Measurements from ENCODE around the gene NELL1.

DNA sequence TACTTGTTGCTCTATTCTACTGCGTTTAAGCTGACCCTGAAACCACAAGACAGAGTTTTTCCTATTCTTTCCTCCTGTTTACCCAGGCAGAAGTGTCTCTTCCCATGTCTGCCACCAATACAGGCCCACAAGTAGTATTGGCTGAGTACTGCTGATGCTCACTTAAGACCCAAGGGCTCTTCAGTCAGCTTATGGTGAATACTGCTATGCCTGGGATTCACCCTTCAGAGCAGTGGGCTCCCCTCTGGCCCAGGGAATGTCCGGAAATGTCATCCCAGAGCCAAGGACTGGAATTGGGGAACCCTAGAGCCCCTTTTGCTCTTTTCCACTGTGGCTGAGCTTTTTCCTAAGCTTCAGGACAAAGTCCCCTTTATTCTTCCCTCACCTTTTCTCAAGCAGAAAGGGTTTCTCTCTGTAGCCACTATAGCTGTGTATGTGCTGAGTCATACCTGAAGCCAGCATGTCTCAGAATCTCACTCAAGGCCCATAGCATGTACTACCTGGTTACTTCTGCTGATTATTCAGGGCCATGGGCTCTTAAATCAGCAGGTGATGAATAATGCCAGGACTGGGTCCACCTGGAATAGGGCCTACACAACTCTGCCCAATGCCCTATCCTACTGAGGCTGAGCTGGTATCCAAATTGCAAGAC is 777.7 kb downstream of the NELL1 start:
- TF ChIP-seq, protein P1, sequence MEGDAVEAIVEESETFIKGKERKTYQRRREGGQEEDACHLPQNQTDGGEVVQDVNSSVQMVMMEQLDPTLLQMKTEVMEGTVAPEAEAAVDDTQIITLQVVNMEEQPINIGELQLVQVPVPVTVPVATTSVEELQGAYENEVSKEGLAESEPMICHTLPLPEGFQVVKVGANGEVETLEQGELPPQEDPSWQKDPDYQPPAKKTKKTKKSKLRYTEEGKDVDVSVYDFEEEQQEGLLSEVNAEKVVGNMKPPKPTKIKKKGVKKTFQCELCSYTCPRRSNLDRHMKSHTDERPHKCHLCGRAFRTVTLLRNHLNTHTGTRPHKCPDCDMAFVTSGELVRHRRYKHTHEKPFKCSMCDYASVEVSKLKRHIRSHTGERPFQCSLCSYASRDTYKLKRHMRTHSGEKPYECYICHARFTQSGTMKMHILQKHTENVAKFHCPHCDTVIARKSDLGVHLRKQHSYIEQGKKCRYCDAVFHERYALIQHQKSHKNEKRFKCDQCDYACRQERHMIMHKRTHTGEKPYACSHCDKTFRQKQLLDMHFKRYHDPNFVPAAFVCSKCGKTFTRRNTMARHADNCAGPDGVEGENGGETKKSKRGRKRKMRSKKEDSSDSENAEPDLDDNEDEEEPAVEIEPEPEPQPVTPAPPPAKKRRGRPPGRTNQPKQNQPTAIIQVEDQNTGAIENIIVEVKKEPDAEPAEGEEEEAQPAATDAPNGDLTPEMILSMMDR (IDR thresholded peaks at IDR 0.05): no peak
- TF ChIP-seq TCF7L2 (IDR thresholded peaks at IDR 0.05; ENCODE audit: low read depth, low read length) (no peak), POLR2AphosphoS5 (IDR thresholded peaks at IDR 0.05; ENCODE audit: low read depth, low read length) (no peak)
- TF ChIP-seq, protein P2, sequence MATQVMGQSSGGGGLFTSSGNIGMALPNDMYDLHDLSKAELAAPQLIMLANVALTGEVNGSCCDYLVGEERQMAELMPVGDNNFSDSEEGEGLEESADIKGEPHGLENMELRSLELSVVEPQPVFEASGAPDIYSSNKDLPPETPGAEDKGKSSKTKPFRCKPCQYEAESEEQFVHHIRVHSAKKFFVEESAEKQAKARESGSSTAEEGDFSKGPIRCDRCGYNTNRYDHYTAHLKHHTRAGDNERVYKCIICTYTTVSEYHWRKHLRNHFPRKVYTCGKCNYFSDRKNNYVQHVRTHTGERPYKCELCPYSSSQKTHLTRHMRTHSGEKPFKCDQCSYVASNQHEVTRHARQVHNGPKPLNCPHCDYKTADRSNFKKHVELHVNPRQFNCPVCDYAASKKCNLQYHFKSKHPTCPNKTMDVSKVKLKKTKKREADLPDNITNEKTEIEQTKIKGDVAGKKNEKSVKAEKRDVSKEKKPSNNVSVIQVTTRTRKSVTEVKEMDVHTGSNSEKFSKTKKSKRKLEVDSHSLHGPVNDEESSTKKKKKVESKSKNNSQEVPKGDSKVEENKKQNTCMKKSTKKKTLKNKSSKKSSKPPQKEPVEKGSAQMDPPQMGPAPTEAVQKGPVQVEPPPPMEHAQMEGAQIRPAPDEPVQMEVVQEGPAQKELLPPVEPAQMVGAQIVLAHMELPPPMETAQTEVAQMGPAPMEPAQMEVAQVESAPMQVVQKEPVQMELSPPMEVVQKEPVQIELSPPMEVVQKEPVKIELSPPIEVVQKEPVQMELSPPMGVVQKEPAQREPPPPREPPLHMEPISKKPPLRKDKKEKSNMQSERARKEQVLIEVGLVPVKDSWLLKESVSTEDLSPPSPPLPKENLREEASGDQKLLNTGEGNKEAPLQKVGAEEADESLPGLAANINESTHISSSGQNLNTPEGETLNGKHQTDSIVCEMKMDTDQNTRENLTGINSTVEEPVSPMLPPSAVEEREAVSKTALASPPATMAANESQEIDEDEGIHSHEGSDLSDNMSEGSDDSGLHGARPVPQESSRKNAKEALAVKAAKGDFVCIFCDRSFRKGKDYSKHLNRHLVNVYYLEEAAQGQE (IDR thresholded peaks at IDR 0.05; ENCODE audit: insufficient read depth in 1 of 2, low read depth in 2 of 2, low read length in 1 of 2): no peak
